Motor neuron (in vitro differentiated cells): ENCODE data around the gene CAPN5. TPM values are rescaled to one million over a fixed set of nuclear protein-coding genes. Genes with fewer than 3 reads are reported as not detected.

Source experiments
- ATAC-seq, 8 experiments: fragments of 200-7000 bp; cut with Tn5 transposase; replicated peaks in 6 of 8; 2 replicates each; pipeline ENCODE4 v1.8.0; 2021; ENCODE audit warnings: mild to moderate bottlenecking in 8 of 8, moderate library complexity in 8 of 8
- H3K27ac ChIP-seq, 2 donors: fragments of 250-450 bp; sonication (Bioruptor Pico); 2 replicates each; pipeline ENCODE4 v1.9.0; 2021; ENCODE audit warnings: antibody characterized with exemption in 2 of 2, mild to moderate bottlenecking in 2 of 2, moderate library complexity in 1 of 2
- H3K4me1 ChIP-seq, 2 donors: fragments of 250-450 bp; sonication (Bioruptor Pico); replicated peaks in 1 of 2; 2 replicates each; pipeline ENCODE4 v1.6.1; 2021; ENCODE audit warnings: antibody characterized with exemption in 2 of 2, mild to moderate bottlenecking in 2 of 2, moderate library complexity in 1 of 2
- H3K4me3 ChIP-seq, 5 donors: fragments of 250-450 bp; sonication (Bioruptor Pico); 2 replicates each; pipeline ENCODE4 v1.9.0; 2021; ENCODE audit warnings: antibody characterized with exemption in 5 of 5, mild to moderate bottlenecking in 5 of 5, moderate library complexity in 4 of 5
- WGBS, 10 experiments: fragments of 450-650 bp; shearing (Covaris generic); methylation state at CpG; one replicate each; pipeline ENCODE4 v1.0.0; 2022; 5-methylcytosine and 5-hydroxymethylcytosine counted together
- in situ Hi-C, 9 experiments: fragments of 400-800 bp; cut with MboI; loops; one replicate each; pipeline ENCODE4 v1.15.0; 2021; ENCODE audit warnings: low sequenced_read_pairs in 9 of 9, low pct_unique_long_range_greater_than_20kb in 2 of 9; ENCODE audit not compliant: unreplicated experiment in 9 of 9
- total RNA-seq, 8 experiments: library from RNA; unstranded; fragments of 300-600 nt; gene quantifications; 2 replicates each; pipeline versions ENCODE4 v1.2.3 to v1.2.4, GENCODE V29; 2022

Gene CAPN5
- total RNA-seq, 8 experiments from 2014 or later: 10.2 to 205 (median 28.5) TPM

GRCh38 chr11:77069336-77069968, 2.7 kb downstream of the CAPN5 start:
- 90 to 100% (median 94%) methylated on average over 1 to 2 of the region's 6 CpGs; no CpG with 5 or more reads in 7 of the 10 experiments for whole genome bisulfite sequencing, 10 experiments
- no peak overlapping the region for H3K4me3 ChIP-seq
- ATAC-seq: no peak
- H3K4me1 ChIP-seq: peaks cover 41 to 48% of the 10 kb centered on the region in 2 donors
- in situ Hi-C loops: no loop called here
- H3K27ac ChIP-seq: no peak overlapping the region

- 83 to 100% (median 93%) methylated on average over 1 to 6 of the region's 8 CpGs; no CpG with 5 or more reads in 5 of the 10 experiments for WGBS, 10 experiments
- in situ Hi-C loops: no loop called here
- no peak overlapping the region for H3K27ac ChIP-seq
- ATAC-seq: no peak
- H3K4me1 ChIP-seq: peaks cover 42 to 48% of the 10 kb centered on the region in 2 donors
- no peak overlapping the region for H3K4me3 ChIP-seq
Measured at GRCh38 chr11:77069969-77070582, 3.3 kb downstream of the CAPN5 start.

- H3K4me1 ChIP-seq: peaks cover 40 to 42% of the 10 kb centered on the region in 2 donors
- 64 to 100% (median 100%) methylated on average over 1 to 2 of the region's 7 CpGs; no CpG with 5 or more reads in 5 of the 10 experiments for WGBS, 10 experiments
- in situ Hi-C loops: no loop called here
- no peak overlapping the region for H3K4me3 ChIP-seq
- H3K27ac ChIP-seq: no peak overlapping the region
- ATAC-seq: no peak
Measured at GRCh38 chr11:77071077-77071476, 4.3 kb downstream of the CAPN5 start.

GRCh38 chr11:77071671-77072605, 5.2 kb downstream of the CAPN5 start:
- H3K4me1 ChIP-seq: peaks cover 40 to 42% of the 10 kb centered on the region in 2 donors
- 20 to 88% (median 67%) methylated on average over 1 to 6 of the region's 15 CpGs; no CpG with 5 or more reads in 3 of the 10 experiments for WGBS, 10 experiments
- no peak overlapping the region for H3K27ac ChIP-seq
- in situ Hi-C loops: no loop called here
- ATAC-seq: no peak
- no peak overlapping the region for H3K4me3 ChIP-seq

GRCh38 chr11:77072851-77073327, 6.1 kb downstream of the CAPN5 start:
- Histone ChIP-seq H3K4me1 (peaks cover 39 to 41% of the 10 kb centered on the region in 2 donors), H3K4me3 (no peak overlapping the region), H3K27ac (peak overlapping the region; percentile 75 to 88)
- in situ Hi-C loops: no loop called here
- ATAC-seq: peak in 4 of 8 experiments; percentile 2 to 34 (median 6)
- 19 to 100% (median 83%) methylated on average over 1 to 4 of the region's 8 CpGs; no CpG with 5 or more reads in 4 of the 10 experiments for WGBS, 10 experiments

- in situ Hi-C loops: no loop called here
- 0 to 80% (median 60%) methylated on average over 1 to 6 of the region's 11 CpGs; no CpG with 5 or more reads in 4 of the 10 experiments for WGBS, 10 experiments
- Histone ChIP-seq H3K4me1 (peaks cover 33 to 36% of the 10 kb centered on the region in 2 donors), H3K27ac (peak overlapping the region; percentile 75 to 88), H3K4me3 (no peak overlapping the region)
- peak; percentile 85 to 97 (median 94) for ATAC-seq
Measured at GRCh38 chr11:77073328-77074001, 6.7 kb downstream of the CAPN5 start.

GRCh38 chr11:77074205-77074604, 7.4 kb downstream of the CAPN5 start:
- no peak for ATAC-seq
- Histone ChIP-seq H3K4me1 (peaks cover 31 to 32% of the 10 kb centered on the region in 2 donors), H3K27ac (peak overlapping the region; percentile 75 to 88), H3K4me3 (no peak overlapping the region)
- 100% methylated on average over 1 to 2 of the region's 5 CpGs; no CpG with 5 or more reads in 8 of the 10 experiments for WGBS, 10 experiments
- in situ Hi-C loops: no loop called here

GRCh38 chr11:77074626-77075221, 8.0 kb downstream of the CAPN5 start:
- ATAC-seq: no peak
- no peak overlapping the region for H3K4me3 ChIP-seq
- peaks cover 25 to 31% of the 10 kb centered on the region in 2 donors for H3K4me1 ChIP-seq
- H3K27ac ChIP-seq: no peak overlapping the region
- in situ Hi-C loops: no loop called here
- WGBS, 10 experiments: 60 to 87% (median 79%) methylated on average over 2 to 3 of the region's 15 CpGs; no CpG with 5 or more reads in 7 of the 10 experiments

GRCh38 chr11:77075425-77075905, 8.7 kb downstream of the CAPN5 start:
- Histone ChIP-seq H3K4me1 (peaks cover 25 to 30% of the 10 kb centered on the region in 2 donors), H3K4me3 (no peak overlapping the region), H3K27ac (no peak overlapping the region)
- 73 to 100% (median 94%) methylated on average over 1 to 3 of the region's 5 CpGs; no CpG with 5 or more reads in 6 of the 10 experiments for WGBS, 10 experiments
- in situ Hi-C loops: no loop called here
- ATAC-seq: peak in 2 of 8 experiments; percentile 2 to 3

- no peaks in the 10 kb centered on the region for H3K4me1 ChIP-seq
- in situ Hi-C loops: no loop called here
- ATAC-seq: no peak
- 70 to 100% (median 95%) methylated on average over 1 to 2 of the region's 2 CpGs; no CpG with 5 or more reads in 2 of the 10 experiments for WGBS, 10 experiments
- H3K27ac ChIP-seq: no peak overlapping the region
- no peak overlapping the region for H3K4me3 ChIP-seq
Measured at GRCh38 chr11:77079666-77080065, 12.9 kb downstream of the CAPN5 start.

- in situ Hi-C loops: no loop called here
- Histone ChIP-seq H3K27ac (no peak overlapping the region), H3K4me3 (no peak overlapping the region), H3K4me1 (no peaks in the 10 kb centered on the region)
- ATAC-seq: peak in 1 of 8 experiments; percentile 8
- 80 to 100% (median 100%) methylated on average over 1 of the region's 2 CpGs; no CpG with 5 or more reads in 4 of the 10 experiments for WGBS, 10 experiments
Measured at GRCh38 chr11:77080643-77081210, 14.0 kb downstream of the CAPN5 start.
